Gastrocnemius medialis (tissue), 4 donors: ENCODE results near the gene SMARCE1.

Experiments used
- CTCF ChIP-seq, 5 experiments: fragments of 450-650 bp in 3 of 5; fragments of 200-600 bp in 2 of 5; sonication (generic) in 2 of 5; IDR thresholded peaks in 4 of 5; conservative IDR thresholded peaks in 1 of 5; 1 replicate in 4 of 5; 2 replicates in 1 of 5; pipeline ENCODE4 v1.5.1; 2016 to 2019; ENCODE audit warnings: antibody characterized with exemption in 5 of 5, mild to moderate bottlenecking in 3 of 5, moderate library complexity in 3 of 5
- POLR2A ChIP-seq, 2 donors: fragments of 450-650 bp; IDR thresholded peaks; one replicate each; pipeline ENCODE4 v1.6.1; 2017; ENCODE audit warnings: antibody characterized with exemption in 2 of 2, mild to moderate bottlenecking in 2 of 2, moderate library complexity in 2 of 2

GRCh38 chr17:40646791-40647623 is 611 bp downstream of the SMARCE1 start:
- no peak for TF ChIP-seq CTCF (IDR thresholded peaks at IDR 0.05 in 4 of 5, conservative IDR thresholded peaks at IDR 0.05 in 1 of 5)
- TF ChIP-seq POLR2A (IDR thresholded peaks at IDR 0.05): no peak
